Sigmoid colon (tissue), 7 donors: ENCODE results near the gene ANK2. TPM values are rescaled to one million over a fixed set of nuclear protein-coding genes. Genes with fewer than 3 reads are reported as not detected.

Source experiments
- DNase-seq: peaks from one replicate; pipeline ENCODE4 v3.0.0-alpha.2; 2019
- H3K27ac ChIP-seq, 4 donors: fragments of 200-600 bp; sonication (generic); one replicate each; pipeline ENCODE4 v1.5.1; 2016 to 2019; ENCODE audit warnings: mild to moderate bottlenecking in 1 of 4
- H3K27me3 ChIP-seq, 3 donors: fragments of 200-600 bp; sonication (generic); one replicate each; pipeline ENCODE4 v1.5.1; 2019; ENCODE audit warnings: mild to moderate bottlenecking in 1 of 3
- H3K36me3 ChIP-seq, 4 donors: fragments of 200-600 bp; sonication (generic); one replicate each; pipeline ENCODE4 v1.5.1; 2016 to 2019
- H3K4me1 ChIP-seq, 4 donors: fragments of 200-600 bp; sonication (generic); one replicate each; pipeline ENCODE4 v1.5.1; 2017 to 2019
- H3K4me3 ChIP-seq, 4 donors: fragments of 200-600 bp; sonication (generic); one replicate each; pipeline ENCODE4 v1.5.1; 2017 to 2019; ENCODE audit warnings: mild to moderate bottlenecking in 2 of 4, moderate library complexity in 1 of 4
- H3K9me3 ChIP-seq, 4 donors: fragments of 200-600 bp in 3 of 4; sonication (generic) in 3 of 4; one replicate each; pipeline versions ENCODE4 v1.5.1 to v1.6.1; 2013 to 2019
- EP300 ChIP-seq, 4 donors: sonication (generic); formaldehyde crosslinking; IDR thresholded peaks; one replicate each; pipeline ENCODE4 v1.6.1; 2017; ENCODE audit warnings: antibody characterized with exemption in 4 of 4
- POLR2A ChIP-seq, 2 donors: fragments of 450-650 bp; IDR thresholded peaks; one replicate each; pipeline ENCODE4 v1.6.1; 2016; ENCODE audit warnings: antibody characterized with exemption in 2 of 2, mild to moderate bottlenecking in 2 of 2, moderate library complexity in 2 of 2
- POLR2AphosphoS5 ChIP-seq, 4 donors: sonication (generic); formaldehyde crosslinking; IDR thresholded peaks; one replicate each; pipeline ENCODE4 v1.6.1; 2017; ENCODE audit warnings: antibody characterized with exemption in 4 of 4
- WGBS, 2 donors: extraction: QIAGEN DNeasy Blood & Tissue Kit; methylation state at CpG; one replicate each; pipeline ENCODE4 v1.1.7; 2013; 5-methylcytosine and 5-hydroxymethylcytosine counted together
- intact Hi-C: fragments of 100-400 bp; cut with DNase I; formaldehyde crosslinking; loops from one replicate; pipeline ENCODE4 v1.15.1; 2023
- polyA plus RNA-seq, 3 donors: library from polyadenylated mRNA; stranded (reverse); fragments of 200-250 nt; gene quantifications; one replicate each; pipeline ENCODE4 v1.2.3, GENCODE V29; 2013
- total RNA-seq, 4 donors: library from RNA; depleted of rRNA; stranded (reverse); fragments of >200 nt; gene quantifications; one replicate each; pipeline ENCODE4 v1.1.0, GENCODE V29; 2016
- TF ChIP-seq, protein P1 (sequence below), 4 experiments: fragments of 450-650 bp in 3 of 4; fragments of 200-600 bp in 1 of 4; IDR thresholded peaks; one replicate each; pipeline ENCODE4 v1.5.1; 2016 to 2019; ENCODE audit warnings: antibody characterized with exemption in 4 of 4, mild to moderate bottlenecking in 3 of 4, moderate library complexity in 2 of 4
- donor health status: healthy with polysubstance abuse.
- donor health status: Bipolar disorder and iron deficiency.
- donor health status: healthy.

Gene ANK2
- total and polyA plus RNA-seq, 7 donors = 1.4 to 141 (median 69.8) TPM

DNA sequence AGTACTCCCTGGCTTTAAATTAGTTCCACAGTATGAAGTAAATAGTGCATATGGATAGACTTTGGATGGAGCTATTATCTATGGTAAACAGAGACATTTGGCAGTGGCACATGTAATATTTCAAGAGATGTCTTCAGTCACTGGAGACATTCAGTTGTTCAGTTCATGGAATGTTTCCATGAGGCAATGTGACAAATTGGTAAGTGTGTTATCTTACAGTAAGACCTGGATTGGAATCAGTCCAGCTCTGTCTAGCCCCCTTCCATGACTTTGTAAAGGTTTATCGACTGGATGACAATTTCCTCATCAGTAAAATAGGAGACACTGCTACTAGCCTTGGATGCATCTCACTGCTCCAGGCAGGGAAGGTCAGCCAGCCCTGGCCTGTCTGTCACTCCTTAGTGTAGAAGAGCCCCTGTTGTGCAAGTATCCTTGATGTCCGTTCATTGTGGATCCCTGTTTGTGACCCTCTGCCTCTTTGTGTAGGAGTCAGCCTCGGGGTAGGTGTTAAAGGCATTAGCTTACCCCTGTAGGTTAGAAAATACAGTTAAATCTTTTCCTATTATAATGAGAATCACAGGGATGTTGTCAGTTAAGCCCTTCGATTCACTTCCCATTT lies 335.9 kb downstream of the ANK2 start:
- no peak for DNase-seq
- H3K9me3 ChIP-seq = no peaks in the 10 kb centered on the region
- H3K4me1 ChIP-seq = peaks cover 0 to 23% (median 9%) of the 10 kb centered on the region in 4 donors
- no peak overlapping the region for H3K27ac ChIP-seq
- no peaks in the 10 kb centered on the region for H3K27me3 ChIP-seq
- WGBS, 2 donors = 84 to 92% methylated on average over 4 of the region's 4 CpGs
- TF ChIP-seq POLR2AphosphoS5 (IDR thresholded peaks at IDR 0.05) (no peak), EP300 (IDR thresholded peaks at IDR 0.05) (no peak), POLR2A (IDR thresholded peaks at IDR 0.05) (no peak)
- TF ChIP-seq, protein P1, sequence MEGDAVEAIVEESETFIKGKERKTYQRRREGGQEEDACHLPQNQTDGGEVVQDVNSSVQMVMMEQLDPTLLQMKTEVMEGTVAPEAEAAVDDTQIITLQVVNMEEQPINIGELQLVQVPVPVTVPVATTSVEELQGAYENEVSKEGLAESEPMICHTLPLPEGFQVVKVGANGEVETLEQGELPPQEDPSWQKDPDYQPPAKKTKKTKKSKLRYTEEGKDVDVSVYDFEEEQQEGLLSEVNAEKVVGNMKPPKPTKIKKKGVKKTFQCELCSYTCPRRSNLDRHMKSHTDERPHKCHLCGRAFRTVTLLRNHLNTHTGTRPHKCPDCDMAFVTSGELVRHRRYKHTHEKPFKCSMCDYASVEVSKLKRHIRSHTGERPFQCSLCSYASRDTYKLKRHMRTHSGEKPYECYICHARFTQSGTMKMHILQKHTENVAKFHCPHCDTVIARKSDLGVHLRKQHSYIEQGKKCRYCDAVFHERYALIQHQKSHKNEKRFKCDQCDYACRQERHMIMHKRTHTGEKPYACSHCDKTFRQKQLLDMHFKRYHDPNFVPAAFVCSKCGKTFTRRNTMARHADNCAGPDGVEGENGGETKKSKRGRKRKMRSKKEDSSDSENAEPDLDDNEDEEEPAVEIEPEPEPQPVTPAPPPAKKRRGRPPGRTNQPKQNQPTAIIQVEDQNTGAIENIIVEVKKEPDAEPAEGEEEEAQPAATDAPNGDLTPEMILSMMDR (IDR thresholded peaks at IDR 0.05) = no peak
- intact Hi-C loops = no loop called here
- H3K36me3 ChIP-seq = peaks cover 0 to 12% (median 2%) of the 10 kb centered on the region in 4 donors
- H3K4me3 ChIP-seq = no peak overlapping the region

DNA sequence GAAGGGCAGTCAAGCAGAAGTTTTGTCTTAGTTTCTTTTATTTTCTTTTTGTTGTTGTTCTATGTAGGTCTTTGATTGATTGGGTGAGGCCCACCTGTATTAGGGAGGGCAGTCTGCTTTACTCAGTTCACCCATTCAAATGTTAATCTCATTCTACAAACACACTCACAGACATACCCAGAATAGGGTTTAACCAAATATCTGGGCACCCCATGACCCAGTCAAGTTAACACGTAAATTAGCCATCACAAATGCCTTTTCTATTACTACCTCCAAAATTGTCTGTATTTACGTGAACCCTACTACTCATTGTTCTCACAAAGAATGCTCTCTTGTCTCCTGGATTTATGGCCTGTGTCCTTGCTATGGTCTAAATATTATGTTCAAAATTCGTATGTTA lies 339.7 kb downstream of the ANK2 start:
- H3K4me1 ChIP-seq = peaks cover 0 to 9% (median 0%) of the 10 kb centered on the region in 4 donors
- no peaks in the 10 kb centered on the region for H3K36me3 ChIP-seq
- H3K9me3 ChIP-seq = no peaks in the 10 kb centered on the region
- DNase-seq = no peak
- no peak overlapping the region for H3K27ac ChIP-seq
- 93 to 95% methylated on average over 3 of the region's 3 CpGs for WGBS, 2 donors
- TF ChIP-seq POLR2AphosphoS5 (IDR thresholded peaks at IDR 0.05) (no peak), POLR2A (IDR thresholded peaks at IDR 0.05) (no peak), EP300 (IDR thresholded peaks at IDR 0.05) (no peak)
- TF ChIP-seq, protein P1 (IDR thresholded peaks at IDR 0.05) = no peak
- no peak overlapping the region for H3K4me3 ChIP-seq
- no peaks in the 10 kb centered on the region for H3K27me3 ChIP-seq
- intact Hi-C loops = no loop called here

DNA sequence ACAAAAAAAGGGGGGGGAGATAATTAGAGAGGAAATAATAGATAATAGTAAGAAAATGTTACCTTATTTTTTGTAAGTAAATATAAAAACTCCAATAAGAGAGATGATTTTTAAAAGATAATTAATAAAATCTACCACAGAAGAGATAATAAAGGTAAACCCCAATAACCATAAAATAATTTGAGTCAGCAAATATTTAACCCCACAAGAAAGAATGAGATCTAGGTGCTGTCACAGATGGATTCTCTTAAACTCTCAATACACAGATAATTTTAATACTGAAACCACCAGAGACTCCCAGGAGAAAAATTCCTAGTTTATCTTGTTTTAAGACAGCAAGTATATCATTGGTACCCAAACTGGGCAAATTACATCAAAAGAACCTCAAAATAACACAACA lies 341.4 kb downstream of the ANK2 start:
- no peak for DNase-seq
- Histone ChIP-seq H3K27me3 (no peaks in the 10 kb centered on the region), H3K27ac (no peak overlapping the region), H3K4me3 (no peak overlapping the region), H3K4me1 (peaks cover 0 to 9% (median 5%) of the 10 kb centered on the region in 4 donors), H3K36me3 (no peaks in the 10 kb centered on the region), H3K9me3 (no peaks in the 10 kb centered on the region)
- intact Hi-C loops = loop anchor here (10.0 kb wide), 1 partner anchor 584 kb away; the partner anchor contains the start of gene ARSJ
- no peak for TF ChIP-seq POLR2A (IDR thresholded peaks at IDR 0.05)
- TF ChIP-seq EP300 (IDR thresholded peaks at IDR 0.05) = no peak
- no peak for TF ChIP-seq POLR2AphosphoS5 (IDR thresholded peaks at IDR 0.05)
- TF ChIP-seq, protein P1 (IDR thresholded peaks at IDR 0.05) = no peak

DNA sequence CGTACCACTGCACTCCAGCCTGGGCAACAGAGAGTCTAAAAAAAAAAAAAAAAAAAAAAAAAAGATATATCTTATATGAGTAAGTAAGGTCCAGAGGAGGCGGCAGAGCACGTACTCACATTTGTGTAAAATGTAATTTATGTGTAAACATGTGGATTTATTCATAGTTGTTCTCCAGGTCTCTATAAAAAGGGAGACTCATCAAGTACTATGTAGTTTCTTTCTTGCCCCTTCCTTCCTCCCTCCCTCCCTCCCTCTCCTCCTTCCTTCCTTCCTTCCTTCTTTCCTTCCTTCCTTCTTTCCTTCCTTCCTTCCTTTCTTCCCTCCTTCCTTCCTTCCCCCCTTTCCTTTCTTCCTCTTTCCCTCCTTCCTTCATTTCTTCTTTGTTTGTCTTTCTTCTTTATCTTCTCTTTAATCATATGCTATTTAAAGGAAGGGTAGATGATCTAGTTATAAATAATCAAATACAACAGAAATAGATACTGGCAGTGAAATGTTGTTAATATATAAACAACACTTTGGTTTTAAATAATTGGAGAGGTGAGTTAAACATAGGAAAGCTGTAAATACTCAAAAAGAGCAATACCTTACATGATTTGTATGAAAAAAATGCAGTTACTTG lies 344.8 kb downstream of the ANK2 start:
- peaks cover 0 to 24% (median 18%) of the 10 kb centered on the region in 4 donors for H3K4me1 ChIP-seq
- no peaks in the 10 kb centered on the region for H3K36me3 ChIP-seq
- DNase-seq = no peak
- H3K4me3 ChIP-seq = no peak overlapping the region
- no peak overlapping the region for H3K27ac ChIP-seq
- no peaks in the 10 kb centered on the region for H3K27me3 ChIP-seq
- intact Hi-C loops = loop anchor here (2.0 to 10.0 kb wide), 5 partner anchors 153 to 985 kb away; partner anchors contain the start of genes ARSJ and CAMK2D
- TF ChIP-seq POLR2AphosphoS5 (IDR thresholded peaks at IDR 0.05) (no peak), POLR2A (IDR thresholded peaks at IDR 0.05) (no peak), EP300 (IDR thresholded peaks at IDR 0.05) (no peak)
- TF ChIP-seq, protein P1 (IDR thresholded peaks at IDR 0.05) = no peak
- 46 to 79% methylated on average over 3 of the region's 3 CpGs for WGBS, 2 donors
- H3K9me3 ChIP-seq = no peaks in the 10 kb centered on the region
